MM.1S (cell line): ENCODE measurements around the gene TGFB1.

Experiments used
- CTCF ChIP-seq: fragments of 300-600 bp; sonication (generic); IDR thresholded peaks from 2 replicates; pipeline ENCODE4 v1.5.1; 2016; ENCODE audit warnings: antibody characterized with exemption, low read length, mixed read lengths
- EZH2 ChIP-seq: fragments of 300-600 bp; sonication (generic); optimal IDR thresholded peaks from 2 replicates; pipeline ENCODE3; 2017; ENCODE audit warnings: low read depth, mild to moderate bottlenecking, antibody characterized with exemption, low read length, mixed read lengths
- EZH2phosphoT487 ChIP-seq: fragments of 300-600 bp; sonication (generic); IDR thresholded peaks from 2 replicates; pipeline ENCODE4 v1.6.1; 2018; ENCODE audit warnings: antibody characterized with exemption, low read length

GRCh38 chr19:41288673-41289530 lies 64.8 kb downstream of the TGFB1 start:
- TF ChIP-seq CTCF (no peak), EZH2phosphoT487 (no peak), EZH2 (no peak)
